Right kidney (tissue), 1 donor: Measurements from ENCODE around the gene ARHGAP33.
A peak's percentile ranks its signal among the peaks of the same experiment; 100 is the strongest.
"Not testable (repeated sequence)": the region's sequence is repeated elsewhere in the genome, so short reads cannot be mapped to it uniquely, and the experiment has no call there.

Experiments used
- DNase-seq: peaks from one replicate; pipeline ENCODE4 v3.0.0-alpha.2; 2016

The ARHGAP33 gene

GRCh38 chr19:35755550-35756376 lies 19.6 kb upstream of the ARHGAP33 start:
- peak; percentile 50 for DNase-seq

GRCh38 chr19:35756377-35757230 lies 18.8 kb upstream of the ARHGAP33 start, which contains the start of gene HSPB6:
Gene HSPB6, minus strand, starts transcription at chr19:35757029. Its CDS starts 21 bp downstream, at chr19:35757008.
- DNase-seq, result peak; percentile 63

- peak; percentile 77 for DNase-seq
These were observed 18.1 kb upstream of the ARHGAP33 start for GRCh38 chr19:35757231-35757748.

GRCh38 chr19:35757749-35758608 lies 17.4 kb upstream of the ARHGAP33 start, which contains the start of gene PROSER3:
Gene PROSER3, plus strand, starts transcription at chr19:35758176. Its CDS starts 40 bp downstream, at chr19:35758216.
- peak; percentile 96 for DNase-seq

GRCh38 chr19:35759697-35760096 lies 15.7 kb upstream of the ARHGAP33 start:
- no peak for DNase-seq

- DNase-seq, result no peak
These were observed 14.5 kb upstream of the ARHGAP33 start for GRCh38 chr19:35760711-35761349.

- no peak for DNase-seq
These were observed 10.7 kb upstream of the ARHGAP33 start for GRCh38 chr19:35764432-35765315.

- DNase-seq, result no peak
These were observed 8.7 kb upstream of the ARHGAP33 start for GRCh38 chr19:35766571-35767104.

GRCh38 chr19:35767288-35768081 lies 7.9 kb upstream of the ARHGAP33 start:
- DNase-seq, result peak; percentile 55

- peak; percentile 36 for DNase-seq
These were observed 7.3 kb upstream of the ARHGAP33 start for GRCh38 chr19:35768082-35768421.

- DNase-seq, result not testable (repeated sequence)
These were observed 3.0 kb upstream of the ARHGAP33 start for GRCh38 chr19:35772362-35772761.

- no peak for DNase-seq
These were observed 2.2 kb upstream of the ARHGAP33 start for GRCh38 chr19:35773020-35773806.

GRCh38 chr19:35774274-35775045 lies 904 bp upstream of the ARHGAP33 start:
- no peak for DNase-seq

- no peak for DNase-seq
These were observed 392 bp upstream of the ARHGAP33 start for GRCh38 chr19:35775046-35775297.

- DNase-seq, result no peak
These were observed 881 bp downstream of the ARHGAP33 start for GRCh38 chr19:35776102-35776788.

- DNase-seq, result no peak
These were observed 1.9 kb downstream of the ARHGAP33 start for GRCh38 chr19:35777086-35777841.
